ENCODE results near the gene NTSR2.

GRCh38 chr2:11705063-11705462 lies 35.1 kb upstream of the NTSR2 start:
- no peak for TF ChIP-seq EZH2 (IDR thresholded peaks at IDR 0.05)
- TF ChIP-seq POLR2AphosphoS5 (IDR thresholded peaks at IDR 0.05; ENCODE audit: borderline replicate concordance, low read depth, low read length) = no peak
